Measurements from ENCODE around the gene GID8.

- no peak for TF ChIP-seq CTCF (IDR thresholded peaks at IDR 0.05)
- no peak for TF ChIP-seq POLR2A (IDR thresholded peaks at IDR 0.05)
These were observed 38.9 kb downstream of the GID8 start for GRCh38 chr20:62976886-62977285.
